ENCODE results near the gene RARB. TPM values are rescaled to one million over a fixed set of nuclear protein-coding genes. Genes with fewer than 3 reads are reported as not detected.

The RARB gene
- total and polyA plus RNA-seq, 9 of the 15 experiments (the other 6 are each of a cell fraction or from before 2014, with no cell fraction given) = 0.15 to 1.3 (median 0.27) TPM

GRCh38 chr3:25587526-25587925 is 159.5 kb downstream of the RARB start (continued):
- TF ChIP-seq ZBTB1 (CRISPR knock-in tag; IDR thresholded peaks at IDR 0.05; ENCODE audit: borderline replicate concordance, low read depth) (no peak), ETS1 (conservative IDR thresholded peaks at IDR 0.05; ENCODE audit: control insufficient read depth, low read depth, low read length) (no peak), ZNF583 (CRISPR knock-in tag; IDR thresholded peaks at IDR 0.05) (no peak), ZNF263 (CRISPR knock-in tag; IDR thresholded peaks at IDR 0.05; ENCODE audit: borderline replicate concordance) (no peak), KAT8 (IDR thresholded peaks at IDR 0.05; ENCODE audit: low read depth) (no peak), ZNF449 (CRISPR knock-in tag; IDR thresholded peaks at IDR 0.05) (no peak), HNRNPH1 (optimal IDR thresholded peaks at IDR 0.05; ENCODE audit: low read depth, low read length) (no peak), TCF7 (IDR thresholded peaks at IDR 0.05; ENCODE audit: borderline replicate concordance) (no peak)
- TF ChIP-seq, protein P1, sequence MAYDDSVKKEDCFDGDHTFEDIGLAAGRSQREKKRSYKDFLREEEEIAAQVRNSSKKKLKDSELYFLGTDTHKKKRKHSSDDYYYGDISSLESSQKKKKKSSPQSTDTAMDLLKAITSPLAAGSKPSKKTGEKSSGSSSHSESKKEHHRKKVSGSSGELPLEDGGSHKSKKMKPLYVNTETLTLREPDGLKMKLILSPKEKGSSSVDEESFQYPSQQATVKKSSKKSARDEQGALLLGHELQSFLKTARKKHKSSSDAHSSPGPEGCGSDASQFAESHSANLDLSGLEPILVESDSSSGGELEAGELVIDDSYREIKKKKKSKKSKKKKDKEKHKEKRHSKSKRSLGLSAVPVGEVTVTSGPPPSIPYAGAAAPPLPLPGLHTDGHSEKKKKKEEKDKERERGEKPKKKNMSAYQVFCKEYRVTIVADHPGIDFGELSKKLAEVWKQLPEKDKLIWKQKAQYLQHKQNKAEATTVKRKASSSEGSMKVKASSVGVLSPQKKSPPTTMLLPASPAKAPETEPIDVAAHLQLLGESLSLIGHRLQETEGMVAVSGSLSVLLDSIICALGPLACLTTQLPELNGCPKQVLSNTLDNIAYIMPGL (CRISPR knock-in tag; IDR thresholded peaks at IDR 0.05) = no peak

All from K562 (cell line).